Uterus (tissue), 4 donors: ENCODE measurements around the gene C11orf21. TPM values are rescaled to one million over a fixed set of nuclear protein-coding genes. Genes with fewer than 3 reads are reported as not detected.
A peak's percentile ranks its signal among the peaks of the same experiment; 100 is the strongest.

Source experiments
- DNase-seq, 2 donors: peaks; one replicate each; pipeline ENCODE4 v3.0.0-alpha.2; 2019 to 2020
- H3K27ac ChIP-seq, 2 donors: fragments of 200-600 bp; sonication (generic); 1 replicate in 1 of 2; 2 replicates in 1 of 2; pipeline ENCODE4 v1.5.1; 2016 to 2018
- H3K27me3 ChIP-seq, 2 donors: fragments of 200-600 bp; sonication (generic); one replicate each; pipeline ENCODE4 v1.5.1; 2018 to 2019; ENCODE audit warnings: control low read depth in 1 of 2
- H3K36me3 ChIP-seq, 2 donors: fragments of 200-600 bp; sonication (generic); one replicate each; pipeline ENCODE4 v1.5.1; 2019; ENCODE audit warnings: control low read depth in 1 of 2
- H3K4me1 ChIP-seq, 2 donors: fragments of 200-600 bp; sonication (generic); one replicate each; pipeline ENCODE4 v1.5.1; 2018 to 2019; ENCODE audit warnings: control low read depth in 1 of 2
- H3K4me3 ChIP-seq, 2 donors: fragments of 200-600 bp; sonication (generic); 1 replicate in 1 of 2; 2 replicates in 1 of 2; pipeline ENCODE4 v1.5.1; 2018 to 2019; ENCODE audit warnings: mild to moderate bottlenecking in 1 of 2
- H3K9me3 ChIP-seq, 2 donors: fragments of 200-600 bp; sonication (generic); one replicate each; pipeline ENCODE4 v1.5.1; 2019; ENCODE audit warnings: control low read depth in 1 of 2
- POLR2A ChIP-seq, 2 donors: fragments of 450-650 bp; IDR thresholded peaks; one replicate each; pipeline ENCODE4 v1.6.1; 2016; ENCODE audit warnings: antibody characterized with exemption in 2 of 2, mild to moderate bottlenecking in 1 of 2, moderate library complexity in 1 of 2
- intact Hi-C: fragments of 100-400 bp; cut with DNase I; formaldehyde crosslinking; loops from one replicate; pipeline ENCODE4 v1.15.1; 2023; ENCODE audit warnings: low total_unique reads
- total RNA-seq, 4 donors: library from RNA; depleted of rRNA in 3 of 4; stranded (reverse); fragments of >200 nt in 3 of 4; gene quantifications; one replicate each; pipeline versions ENCODE4 v1.1.0 to v1.2.4, GENCODE V29; 2014 to 2023
- TF ChIP-seq, protein P1 (sequence below), 4 experiments: fragments of 200-600 bp in 2 of 4; fragments of 450-650 bp in 2 of 4; sonication (generic) in 2 of 4; IDR thresholded peaks; one replicate each; pipeline ENCODE4 v1.5.1; 2016 to 2019; ENCODE audit warnings: antibody characterized with exemption in 4 of 4, mild to moderate bottlenecking in 2 of 4, moderate library complexity in 1 of 4
- donor health status: DM: yes; HTN: yes; CAD: no.

C11orf21 gene
- total RNA-seq, 4 donors from 2014 or later = 1.7 to 1.8 TPM; not detected in 2

DNA sequence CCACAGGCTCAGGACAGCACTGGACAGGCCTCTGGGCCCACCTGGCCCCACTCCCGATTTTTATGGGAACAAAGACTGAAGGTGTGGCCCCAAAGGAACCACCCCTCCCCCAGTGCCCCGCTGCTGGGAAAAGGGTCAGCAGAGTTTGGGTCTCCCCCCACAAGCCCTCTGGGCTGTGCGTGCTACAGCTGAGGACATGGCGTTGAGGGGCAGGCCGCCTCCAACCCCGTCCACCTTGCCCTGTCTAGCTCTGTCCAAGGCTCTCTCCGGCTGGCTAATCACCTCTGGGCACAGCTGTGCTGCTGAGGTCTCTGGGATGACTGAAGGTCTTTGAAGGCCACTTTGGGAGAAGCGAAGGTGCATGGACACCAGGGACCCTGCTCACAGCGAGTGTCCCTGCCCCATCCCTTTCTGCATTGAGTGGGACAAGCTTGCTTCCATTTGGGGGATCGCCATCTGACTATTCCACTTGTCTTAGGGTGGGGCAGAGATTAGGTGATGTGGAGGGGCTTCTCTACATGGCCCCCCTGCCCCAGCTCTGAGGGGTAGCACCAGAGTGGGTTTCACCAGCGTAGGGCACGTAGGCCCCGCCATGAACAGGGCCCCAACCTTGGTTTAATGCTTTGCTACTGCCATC lies 37.9 kb downstream of the C11orf21 start:
- Histone ChIP-seq H3K27me3 (no peaks in the 10 kb centered on the region), H3K27ac (no peak overlapping the region), H3K9me3 (no peaks in the 10 kb centered on the region), H3K4me1 (peaks cover 0 to 3% of the 10 kb centered on the region in 2 donors), H3K4me3 (no peak overlapping the region), H3K36me3 (no peaks in the 10 kb centered on the region)
- TF ChIP-seq, protein P1, sequence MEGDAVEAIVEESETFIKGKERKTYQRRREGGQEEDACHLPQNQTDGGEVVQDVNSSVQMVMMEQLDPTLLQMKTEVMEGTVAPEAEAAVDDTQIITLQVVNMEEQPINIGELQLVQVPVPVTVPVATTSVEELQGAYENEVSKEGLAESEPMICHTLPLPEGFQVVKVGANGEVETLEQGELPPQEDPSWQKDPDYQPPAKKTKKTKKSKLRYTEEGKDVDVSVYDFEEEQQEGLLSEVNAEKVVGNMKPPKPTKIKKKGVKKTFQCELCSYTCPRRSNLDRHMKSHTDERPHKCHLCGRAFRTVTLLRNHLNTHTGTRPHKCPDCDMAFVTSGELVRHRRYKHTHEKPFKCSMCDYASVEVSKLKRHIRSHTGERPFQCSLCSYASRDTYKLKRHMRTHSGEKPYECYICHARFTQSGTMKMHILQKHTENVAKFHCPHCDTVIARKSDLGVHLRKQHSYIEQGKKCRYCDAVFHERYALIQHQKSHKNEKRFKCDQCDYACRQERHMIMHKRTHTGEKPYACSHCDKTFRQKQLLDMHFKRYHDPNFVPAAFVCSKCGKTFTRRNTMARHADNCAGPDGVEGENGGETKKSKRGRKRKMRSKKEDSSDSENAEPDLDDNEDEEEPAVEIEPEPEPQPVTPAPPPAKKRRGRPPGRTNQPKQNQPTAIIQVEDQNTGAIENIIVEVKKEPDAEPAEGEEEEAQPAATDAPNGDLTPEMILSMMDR (IDR thresholded peaks at IDR 0.05) = no peak
- TF ChIP-seq POLR2A (IDR thresholded peaks at IDR 0.05) = no peak
- intact Hi-C loops = no loop called here
- DNase-seq = no peak

GRCh38 chr11:2263071-2263565 lies 38.6 kb downstream of the C11orf21 start:
- DNase-seq = no peak
- Histone ChIP-seq H3K4me3 (no peak overlapping the region), H3K9me3 (no peaks in the 10 kb centered on the region), H3K4me1 (no peaks in the 10 kb centered on the region), H3K27me3 (no peaks in the 10 kb centered on the region), H3K27ac (no peak overlapping the region), H3K36me3 (no peaks in the 10 kb centered on the region)
- TF ChIP-seq, protein P1 (IDR thresholded peaks at IDR 0.05) = no peak
- no peak for TF ChIP-seq POLR2A (IDR thresholded peaks at IDR 0.05)
- intact Hi-C loops = no loop called here

DNA sequence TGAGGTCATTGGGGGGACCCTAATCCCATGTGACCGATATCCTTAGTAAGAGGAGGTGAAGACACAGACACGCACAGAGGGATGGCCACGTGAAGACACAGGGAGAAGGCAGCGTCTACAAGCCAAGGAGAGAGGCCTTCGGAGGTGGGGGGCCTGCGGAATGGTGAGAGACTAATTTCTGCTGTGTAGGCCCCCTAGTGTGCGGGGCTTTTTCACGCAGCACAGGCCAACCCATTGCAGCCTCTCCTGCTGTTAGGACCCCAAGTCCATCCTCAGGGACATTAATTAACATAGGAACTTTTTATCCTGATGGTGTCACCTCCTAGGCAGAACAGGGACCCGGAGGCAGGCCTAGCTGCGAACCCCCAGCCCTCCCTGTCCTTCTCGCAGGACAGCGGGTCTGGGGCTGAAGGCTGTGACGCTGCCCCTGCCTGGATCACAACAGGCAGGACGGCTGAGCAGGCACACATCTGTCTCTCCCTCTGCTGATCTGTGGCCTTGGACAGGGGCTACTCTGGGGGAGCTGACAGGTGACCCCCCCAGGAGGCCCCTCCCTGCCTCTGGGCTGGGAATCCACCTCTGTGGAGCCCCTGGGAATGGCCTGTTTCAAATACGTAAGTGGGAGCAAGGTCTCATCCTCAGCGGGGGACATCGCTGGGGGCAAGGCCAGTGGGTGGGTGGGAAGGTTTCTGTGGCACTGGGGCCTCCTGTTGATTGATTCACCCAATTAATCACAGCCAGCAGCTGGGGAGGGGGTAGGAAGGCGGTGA lies 39.2 kb downstream of the C11orf21 start:
- Histone ChIP-seq H3K27ac (no peak overlapping the region), H3K4me1 (no peaks in the 10 kb centered on the region), H3K4me3 (no peak overlapping the region), H3K9me3 (no peaks in the 10 kb centered on the region), H3K27me3 (no peaks in the 10 kb centered on the region), H3K36me3 (no peaks in the 10 kb centered on the region)
- peak in 1 of 2 donors; percentile 11 for DNase-seq
- intact Hi-C loops = no loop called here
- TF ChIP-seq, protein P1 (IDR thresholded peaks at IDR 0.05) = no peak
- no peak for TF ChIP-seq POLR2A (IDR thresholded peaks at IDR 0.05)

- no peak overlapping the region for H3K4me3 ChIP-seq
- no peak for DNase-seq
- no peaks in the 10 kb centered on the region for H3K36me3 ChIP-seq
- intact Hi-C loops = no loop called here
- H3K4me1 ChIP-seq = no peaks in the 10 kb centered on the region
- no peaks in the 10 kb centered on the region for H3K27me3 ChIP-seq
- no peak overlapping the region for H3K27ac ChIP-seq
- H3K9me3 ChIP-seq = no peaks in the 10 kb centered on the region
- TF ChIP-seq, protein P1 (IDR thresholded peaks at IDR 0.05) = no peak
- no peak for TF ChIP-seq POLR2A (IDR thresholded peaks at IDR 0.05)
These were observed 40.1 kb downstream of the C11orf21 start for GRCh38 chr11:2261436-2262230.
